ENCODE measurements around the gene SUPT20HL2. TPM values are rescaled to one million over a fixed set of nuclear protein-coding genes. Genes with fewer than 3 reads are reported as not detected.

Gene SUPT20HL2
- total RNA-seq, 1 donor from 2014 or later = not detected

DNA sequence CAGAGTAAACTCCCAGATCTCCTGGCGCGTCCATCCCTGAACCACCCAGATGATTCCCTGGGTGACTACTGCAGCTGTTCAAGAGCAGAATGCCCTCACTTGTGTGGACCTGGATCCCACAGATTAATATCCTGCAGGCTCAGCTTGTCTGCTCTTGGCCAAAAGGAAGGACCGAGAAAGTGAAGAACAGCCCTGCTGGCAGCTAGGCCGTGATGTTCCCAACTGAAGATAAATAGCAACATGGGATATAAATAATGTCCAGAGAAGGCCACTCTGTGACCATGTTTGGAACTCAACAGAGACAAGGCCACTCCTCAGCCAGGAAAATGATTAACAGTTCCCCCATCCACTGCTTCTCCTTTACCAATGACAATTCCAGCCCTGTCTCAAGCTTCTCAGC, 21.5 kb downstream of the SUPT20HL2 start:
- TF ChIP-seq, protein P1, sequence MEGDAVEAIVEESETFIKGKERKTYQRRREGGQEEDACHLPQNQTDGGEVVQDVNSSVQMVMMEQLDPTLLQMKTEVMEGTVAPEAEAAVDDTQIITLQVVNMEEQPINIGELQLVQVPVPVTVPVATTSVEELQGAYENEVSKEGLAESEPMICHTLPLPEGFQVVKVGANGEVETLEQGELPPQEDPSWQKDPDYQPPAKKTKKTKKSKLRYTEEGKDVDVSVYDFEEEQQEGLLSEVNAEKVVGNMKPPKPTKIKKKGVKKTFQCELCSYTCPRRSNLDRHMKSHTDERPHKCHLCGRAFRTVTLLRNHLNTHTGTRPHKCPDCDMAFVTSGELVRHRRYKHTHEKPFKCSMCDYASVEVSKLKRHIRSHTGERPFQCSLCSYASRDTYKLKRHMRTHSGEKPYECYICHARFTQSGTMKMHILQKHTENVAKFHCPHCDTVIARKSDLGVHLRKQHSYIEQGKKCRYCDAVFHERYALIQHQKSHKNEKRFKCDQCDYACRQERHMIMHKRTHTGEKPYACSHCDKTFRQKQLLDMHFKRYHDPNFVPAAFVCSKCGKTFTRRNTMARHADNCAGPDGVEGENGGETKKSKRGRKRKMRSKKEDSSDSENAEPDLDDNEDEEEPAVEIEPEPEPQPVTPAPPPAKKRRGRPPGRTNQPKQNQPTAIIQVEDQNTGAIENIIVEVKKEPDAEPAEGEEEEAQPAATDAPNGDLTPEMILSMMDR (IDR thresholded peaks at IDR 0.05) = no peak
- no peaks in the 10 kb centered on the region for H3K36me3 ChIP-seq
- intact Hi-C loops (cut with DNase I) = no loop called here
- DNase-seq (no peak), ATAC-seq (no peak)
- no peak overlapping the region for H3K4me3 ChIP-seq
- H3K27ac ChIP-seq = no peak overlapping the region
- H3K27me3 ChIP-seq (ENCODE audit: low read depth) = no peaks in the 10 kb centered on the region
- H3K4me1 ChIP-seq = no peaks in the 10 kb centered on the region
- H3K9me3 ChIP-seq = no peaks in the 10 kb centered on the region

GRCh38 chrX:24285082-24285481, 28.8 kb downstream of the SUPT20HL2 start:
- no peaks in the 10 kb centered on the region for H3K27me3 ChIP-seq (ENCODE audit: low read depth)
- no peaks in the 10 kb centered on the region for H3K9me3 ChIP-seq
- no peaks in the 10 kb centered on the region for H3K4me1 ChIP-seq
- H3K27ac ChIP-seq = no peak overlapping the region
- no peak overlapping the region for H3K4me3 ChIP-seq
- no peaks in the 10 kb centered on the region for H3K36me3 ChIP-seq
- DNase-seq (no peak), ATAC-seq (no peak)
- intact Hi-C loops (cut with DNase I) = no loop called here
- TF ChIP-seq, protein P1 (IDR thresholded peaks at IDR 0.05) = no peak

GRCh38 chrX:24283127-24283794, 30.6 kb downstream of the SUPT20HL2 start:
- Histone ChIP-seq H3K4me3 (no peak overlapping the region), H3K27ac (no peak overlapping the region), H3K36me3 (no peaks in the 10 kb centered on the region), H3K4me1 (no peaks in the 10 kb centered on the region), H3K27me3 (ENCODE audit: low read depth) (no peaks in the 10 kb centered on the region), H3K9me3 (no peaks in the 10 kb centered on the region)
- ATAC-seq (no peak), DNase-seq (no peak)
- intact Hi-C loops (cut with DNase I) = no loop called here
- TF ChIP-seq, protein P1 (IDR thresholded peaks at IDR 0.05) = no peak

DNA sequence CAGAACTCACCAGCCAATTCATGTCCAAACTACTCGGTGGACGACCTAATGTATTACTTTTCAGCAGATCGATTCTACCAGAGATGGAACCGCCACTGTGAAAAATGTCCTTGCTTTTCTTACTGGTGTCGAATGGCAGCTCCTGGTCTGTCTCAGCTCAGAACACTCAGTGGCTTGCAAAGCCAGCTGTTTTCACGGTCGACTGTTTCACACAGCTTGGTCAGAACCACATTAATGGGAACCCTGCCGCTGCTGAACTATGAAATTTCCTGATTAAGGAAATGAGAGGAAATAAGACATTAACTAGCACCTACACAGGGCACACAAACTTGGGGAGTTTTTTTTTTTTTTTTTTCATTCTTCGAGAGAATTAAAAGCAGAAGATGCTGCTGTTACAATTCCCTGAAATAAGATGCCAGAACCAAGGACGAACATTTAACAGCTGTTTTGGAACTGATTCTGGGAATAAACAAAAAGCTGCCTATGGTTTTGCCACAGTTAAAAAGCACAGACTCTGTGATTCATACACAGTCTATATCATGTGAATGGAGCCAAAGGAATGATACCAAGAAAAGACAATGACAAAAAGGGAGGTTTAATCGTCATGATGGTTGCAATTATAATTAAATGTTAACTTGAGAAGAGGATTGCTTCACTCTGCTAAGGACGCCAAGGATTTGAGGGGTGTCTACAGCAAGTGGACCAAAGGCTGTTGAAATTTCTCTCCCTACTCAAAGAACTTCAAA, 31.3 kb downstream of the SUPT20HL2 start:
- intact Hi-C loops (cut with DNase I) = no loop called here
- no peaks in the 10 kb centered on the region for H3K36me3 ChIP-seq
- no peaks in the 10 kb centered on the region for H3K27me3 ChIP-seq (ENCODE audit: low read depth)
- no peak overlapping the region for H3K27ac ChIP-seq
- H3K9me3 ChIP-seq = no peaks in the 10 kb centered on the region
- DNase-seq = no peak
- no peak overlapping the region for H3K4me3 ChIP-seq
- TF ChIP-seq, protein P1 (IDR thresholded peaks at IDR 0.05) = no peak
- no peak for ATAC-seq
- H3K4me1 ChIP-seq = no peaks in the 10 kb centered on the region

DNA sequence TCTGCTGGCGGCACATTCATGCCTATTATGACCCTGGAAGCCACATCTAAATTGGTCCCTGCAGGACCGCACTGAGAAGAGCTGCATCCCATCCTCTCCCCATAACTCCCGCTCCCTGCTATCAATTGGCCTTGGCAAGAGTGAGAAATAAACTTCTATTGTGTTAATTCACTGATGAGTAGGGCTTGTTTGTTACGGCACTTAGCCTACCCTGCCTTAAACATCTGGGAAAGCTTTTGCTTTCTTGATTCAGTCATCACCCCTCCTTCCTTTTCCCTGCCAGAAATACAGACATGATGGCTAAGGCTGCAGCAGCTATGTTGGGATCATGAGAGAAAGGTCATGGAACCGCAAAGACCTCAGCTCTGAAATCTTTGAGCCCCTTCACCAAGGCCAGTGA, 36.5 kb downstream of the SUPT20HL2 start:
- H3K4me1 ChIP-seq = no peaks in the 10 kb centered on the region
- H3K27me3 ChIP-seq (ENCODE audit: low read depth) = no peaks in the 10 kb centered on the region
- H3K36me3 ChIP-seq = no peaks in the 10 kb centered on the region
- TF ChIP-seq, protein P1 (IDR thresholded peaks at IDR 0.05) = no peak
- no peak for ATAC-seq
- no peaks in the 10 kb centered on the region for H3K9me3 ChIP-seq
- no peak overlapping the region for H3K4me3 ChIP-seq
- intact Hi-C loops (cut with DNase I) = no loop called here
- no peak overlapping the region for H3K27ac ChIP-seq
- no peak for DNase-seq

All from lower lobe of right lung (tissue), 2 donors.